Activated CD8-positive, alpha-beta memory T cell treated with anti-CD3 and anti-CD28 coated beads, Interleukin-2, amount 50 U/mL, for 24 hours (primary cell): ENCODE results near the gene SMARCC1.

Source experiments
- DNase-seq: peaks from one replicate; pipeline ENCODE4 v3.0.0-alpha.2; 2020; ENCODE audit errors: extremely low read depth

Gene SMARCC1

GRCh38 chr3:47542471-47543173 is 239.1 kb downstream of the SMARCC1 start:
- no peak for DNase-seq

- DNase-seq: no peak
Measured at GRCh38 chr3:47541583-47542108, 240.0 kb downstream of the SMARCC1 start.

- DNase-seq: no peak
Measured at GRCh38 chr3:47540281-47540680, 241.4 kb downstream of the SMARCC1 start.

DNA sequence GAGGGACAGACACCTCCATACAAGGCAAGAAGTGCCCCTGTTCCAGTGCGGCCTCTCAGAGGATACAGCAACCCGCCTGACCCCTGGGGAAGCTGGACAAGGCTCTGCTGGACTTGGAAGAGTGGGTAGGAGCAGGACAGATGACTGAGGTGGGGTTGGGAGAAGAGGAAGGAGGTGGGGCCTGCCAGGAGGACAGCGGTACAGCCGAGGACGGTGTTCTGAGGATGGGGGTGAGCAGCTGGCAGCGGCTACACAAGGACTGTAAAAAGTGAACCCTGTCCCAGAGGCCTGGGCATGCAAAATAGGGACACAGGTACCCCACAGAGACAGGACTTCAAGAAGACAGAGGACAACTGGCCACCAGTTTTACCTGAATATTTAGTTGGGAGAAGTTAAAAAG is 244.7 kb downstream of the SMARCC1 start:
- DNase-seq: no peak

DNA sequence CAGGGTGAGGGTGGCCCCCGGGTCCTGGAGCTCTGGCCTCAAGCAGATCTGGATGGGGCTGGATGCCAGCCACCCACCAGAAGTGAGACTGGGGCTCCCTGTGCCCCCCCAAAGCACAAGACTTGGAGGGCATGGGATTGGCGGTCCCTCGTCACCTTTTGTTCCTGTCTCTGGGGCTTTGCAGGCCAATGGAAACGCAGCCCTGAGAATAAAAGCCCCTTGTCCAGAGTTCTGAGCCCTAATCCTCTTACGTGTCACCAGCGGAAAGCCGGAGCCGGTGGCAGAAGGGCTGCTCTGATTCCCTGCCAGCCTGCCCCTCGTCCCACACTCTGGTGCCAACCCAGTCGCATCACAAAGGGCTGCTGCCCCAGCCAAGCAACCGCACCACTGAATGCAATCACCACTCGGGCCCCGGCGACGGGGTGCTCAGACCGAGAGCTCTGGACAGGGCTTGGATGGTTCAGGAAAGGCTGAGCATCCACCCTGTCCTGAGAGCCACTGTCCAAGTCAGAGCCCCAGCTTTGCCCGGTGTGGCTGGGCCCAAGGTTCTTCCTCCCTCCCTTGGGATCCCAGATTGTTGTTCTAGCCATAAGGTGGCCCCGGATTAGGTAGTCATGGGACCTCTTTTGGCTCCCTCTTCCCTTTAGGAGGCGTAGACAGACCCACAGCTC is 245.3 kb downstream of the SMARCC1 start:
- no peak for DNase-seq
